Measurements from ENCODE around the gene NCAM1. TPM values are rescaled to one million over a fixed set of nuclear protein-coding genes. Genes with fewer than 3 reads are reported as not detected.

Gene NCAM1
- total and polyA plus RNA-seq, 8 donors = 1.7 to 45.0 (median 37.6) TPM

- ATAC-seq = no peak
- no peaks in the 10 kb centered on the region for H3K27me3 ChIP-seq
- no peaks in the 10 kb centered on the region for H3K4me1 ChIP-seq
- intact Hi-C loops (cut with DNase I) = loop anchor here (5.0 to 10.0 kb wide), 2 partner anchors 699 to 701 kb away; no protein-coding TSS in a partner anchor
- DNase-seq = no peak
- no peaks in the 10 kb centered on the region for H3K9me3 ChIP-seq
- TF ChIP-seq CTCF (IDR thresholded peaks at IDR 0.05) = no peak
- H3K27ac ChIP-seq = no peak overlapping the region
- H3K4me3 ChIP-seq = no peak overlapping the region
- no peaks in the 10 kb centered on the region for H3K36me3 ChIP-seq
Observed at GRCh38 chr11:113286009-113286408, 324.8 kb downstream of the NCAM1 start.

- H3K27ac ChIP-seq = no peak overlapping the region
- H3K4me1 ChIP-seq = no peaks in the 10 kb centered on the region
- no peaks in the 10 kb centered on the region for H3K27me3 ChIP-seq
- intact Hi-C loops (cut with DNase I) = loop anchor here (5.0 to 10.0 kb wide), 2 partner anchors 700 to 702 kb away; no protein-coding TSS in a partner anchor
- TF ChIP-seq CTCF (IDR thresholded peaks at IDR 0.05) = no peak
- ATAC-seq (no peak), DNase-seq (peak in 1 of 4 donors; percentile 21)
- H3K4me3 ChIP-seq = no peak overlapping the region
- no peaks in the 10 kb centered on the region for H3K36me3 ChIP-seq
- H3K9me3 ChIP-seq = no peaks in the 10 kb centered on the region
Observed at GRCh38 chr11:113286509-113287497, 325.6 kb downstream of the NCAM1 start.

GRCh38 chr11:113287801-113288200 is 326.6 kb downstream of the NCAM1 start:
- ATAC-seq = no peak
- H3K27me3 ChIP-seq = no peaks in the 10 kb centered on the region
- no peak for TF ChIP-seq CTCF (IDR thresholded peaks at IDR 0.05)
- H3K4me1 ChIP-seq = no peaks in the 10 kb centered on the region
- no peaks in the 10 kb centered on the region for H3K36me3 ChIP-seq
- no peaks in the 10 kb centered on the region for H3K9me3 ChIP-seq
- intact Hi-C loops (cut with DNase I) = loop anchor here (5.0 to 10.0 kb wide), 2 partner anchors 700 to 703 kb away; no protein-coding TSS in a partner anchor
- peak in 2 of 4 donors; percentile 20 to 31 for DNase-seq
- no peak overlapping the region for H3K4me3 ChIP-seq
- H3K27ac ChIP-seq = no peak overlapping the region

- no peak overlapping the region for H3K4me3 ChIP-seq
- no peaks in the 10 kb centered on the region for H3K4me1 ChIP-seq
- no peaks in the 10 kb centered on the region for H3K27me3 ChIP-seq
- ATAC-seq (no peak), DNase-seq (no peak)
- H3K9me3 ChIP-seq = no peaks in the 10 kb centered on the region
- H3K27ac ChIP-seq = no peak overlapping the region
- H3K36me3 ChIP-seq = no peaks in the 10 kb centered on the region
- no peak for TF ChIP-seq CTCF (IDR thresholded peaks at IDR 0.05)
- intact Hi-C loops (cut with DNase I) = loop anchor here (5.0 to 10.0 kb wide), 2 partner anchors 701 to 704 kb away; no protein-coding TSS in a partner anchor
Observed at GRCh38 chr11:113288286-113288863, 327.2 kb downstream of the NCAM1 start.
